Epidermal melanocyte (primary cell): ENCODE results near the gene SPATA2.
"Not testable (repeated sequence)": the region's sequence is repeated elsewhere in the genome, so short reads cannot be mapped to it uniquely, and the experiment has no call there.

Source experiments
- DNase-seq: peaks from one replicate; pipeline ENCODE4 v3.0.0; 2011; ENCODE audit warnings: low spot score; ENCODE audit not compliant: insufficient read length

Gene SPATA2

GRCh38 chr20:49904440-49905214 is 10.7 kb downstream of the SPATA2 start:
- no peak for DNase-seq

GRCh38 chr20:49901588-49901987 is 13.7 kb downstream of the SPATA2 start:
- no peak for DNase-seq

GRCh38 chr20:49899541-49900383 is 15.6 kb downstream of the SPATA2 start:
- DNase-seq: no peak

- DNase-seq: no peak
These were observed 19.1 kb downstream of the SPATA2 start for GRCh38 chr20:49896204-49896603.

- not testable (repeated sequence) for DNase-seq
These were observed 19.7 kb downstream of the SPATA2 start for GRCh38 chr20:49895474-49896093.

- DNase-seq: no peak
These were observed 21.3 kb downstream of the SPATA2 start for GRCh38 chr20:49894073-49894470.

- DNase-seq: no peak
These were observed 21.9 kb downstream of the SPATA2 start for GRCh38 chr20:49893242-49894072.

GRCh38 chr20:49892817-49893216 is 22.5 kb downstream of the SPATA2 start:
- no peak for DNase-seq

- DNase-seq: no peak
These were observed 23.1 kb downstream of the SPATA2 start for GRCh38 chr20:49892260-49892659.

GRCh38 chr20:49891476-49892110 is 23.7 kb downstream of the SPATA2 start:
- no peak for DNase-seq

- DNase-seq: no peak
These were observed 24.6 kb downstream of the SPATA2 start for GRCh38 chr20:49890471-49891361.

GRCh38 chr20:49889935-49890333 is 25.4 kb downstream of the SPATA2 start:
- DNase-seq: no peak

GRCh38 chr20:49889001-49889934 is 26.1 kb downstream of the SPATA2 start:
- no peak for DNase-seq

GRCh38 chr20:49888212-49889000 is 26.9 kb downstream of the SPATA2 start:
- DNase-seq: peak; percentile 77

GRCh38 chr20:49887251-49888211 is 27.8 kb downstream of the SPATA2 start:
- DNase-seq: peak; percentile 94

- DNase-seq: no peak
These were observed 28.6 kb downstream of the SPATA2 start for GRCh38 chr20:49886571-49887213.
